GM23248 (cell line): ENCODE results near the gene PSAP.

ENCODE experiments used
- EZH2 ChIP-seq: fragments of 200-600 bp; sonication (generic); IDR thresholded peaks from 2 replicates; pipeline ENCODE4 v1.6.1; 2018; ENCODE audit warnings: antibody characterized with exemption, mild to moderate bottlenecking; ENCODE audit not compliant: insufficient read depth, poor library complexity, severe bottlenecking
- EZH2phosphoT487 ChIP-seq: fragments of 200-600 bp; sonication (generic); IDR thresholded peaks from 2 replicates; pipeline ENCODE4 v1.6.1; 2018; ENCODE audit warnings: antibody characterized with exemption, moderate library complexity, mild to moderate bottlenecking, low read depth; ENCODE audit not compliant: insufficient read depth

GRCh38 chr10:71893258-71893815 lies 42.3 kb upstream of the PSAP start:
- TF ChIP-seq EZH2 (no peak), EZH2phosphoT487 (no peak)
